Stimulated activated CD4-positive, alpha-beta T cell treated with anti-CD3 and anti-CD28 coated beads, TNF-alpha, amount 100 ng/mL, for 4 hours (primary cell): Measurements from ENCODE around the gene ADAT2.
"Not testable (repeated sequence)": the region's sequence is repeated elsewhere in the genome, so short reads cannot be mapped to it uniquely, and the experiment has no call there.

Source experiments
- DNase-seq, 3 experiments: peaks; one replicate each; pipeline ENCODE4 v3.0.0-alpha.2; 2020; ENCODE audit warnings: low read depth in 3 of 3

Gene ADAT2

DNA sequence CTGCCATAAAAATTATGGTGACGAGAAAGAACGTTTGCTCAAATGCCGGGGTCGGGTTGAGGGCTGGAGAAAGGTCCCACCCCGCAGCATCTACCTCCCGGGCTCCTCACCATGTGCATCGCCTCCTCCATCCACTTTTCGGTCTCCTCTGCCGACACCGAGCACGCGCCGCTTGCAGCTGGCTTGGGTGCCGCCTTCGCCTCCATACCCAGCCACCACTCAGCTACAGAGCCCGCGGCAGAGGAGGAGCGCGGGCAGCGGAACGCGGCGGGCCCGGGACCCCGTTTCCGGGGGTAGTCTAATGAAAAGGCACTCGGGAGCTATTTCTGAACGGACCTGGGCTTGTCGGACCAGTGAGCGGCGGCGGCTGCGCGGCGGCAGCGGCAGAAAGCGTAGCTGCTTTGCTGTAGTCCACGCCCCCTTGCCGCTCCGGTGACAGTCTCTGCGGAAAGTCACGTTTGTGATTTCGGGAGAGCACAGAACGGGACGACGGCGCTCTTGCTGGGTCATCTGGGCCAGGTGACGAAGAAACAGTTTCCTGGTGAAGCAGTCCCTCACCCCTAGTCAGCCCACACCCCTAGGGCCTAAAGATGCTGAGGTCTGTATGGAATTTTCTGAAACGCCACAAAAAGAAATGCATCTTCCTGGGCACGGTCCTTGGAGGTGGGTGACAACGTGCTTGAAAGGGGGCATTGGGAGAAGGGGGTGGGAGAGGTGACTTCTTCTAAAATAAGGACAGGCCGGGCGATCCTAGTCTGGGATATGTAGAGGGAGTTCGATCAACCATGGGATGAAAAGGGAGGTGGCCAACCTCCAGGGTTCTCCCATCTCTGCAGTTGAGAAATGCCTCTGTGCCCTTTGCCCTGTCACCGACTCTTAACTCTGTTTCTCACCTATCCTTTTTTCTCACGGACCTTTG, at the start of gene ADAT2, which contains the start of gene PEX3:
Gene ADAT2 (minus strand): TSS at position 243 of the 919 bp plus-strand sequence. CDS start 37 bp downstream, at position 206.
Gene PEX3 (plus strand): TSS at position 353 of the 919 bp plus-strand sequence. CDS start 238 bp downstream, at position 591.
- peak; percentile 82 to 90 (median 88) for DNase-seq

DNA sequence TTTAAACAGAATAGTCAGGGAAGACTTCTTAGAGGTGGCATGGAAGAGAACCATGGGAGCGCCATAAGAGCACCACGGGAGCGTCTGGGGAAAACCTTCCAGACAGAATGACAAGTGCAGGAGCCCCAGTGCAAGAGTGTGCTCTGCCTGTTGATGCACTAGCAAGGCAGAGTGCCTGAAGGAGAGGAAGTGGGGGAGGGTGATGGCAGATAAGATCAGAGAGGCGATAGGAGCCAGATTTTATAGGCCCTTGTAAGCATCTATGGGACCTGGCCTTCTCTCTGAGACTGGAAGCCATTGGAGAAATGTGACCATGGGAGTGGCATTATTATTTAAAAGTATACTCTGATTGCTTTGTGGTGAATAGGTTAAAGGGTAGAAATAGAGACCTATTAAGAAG, 47.9 kb upstream of the ADAT2 start:
- DNase-seq = no peak

DNA sequence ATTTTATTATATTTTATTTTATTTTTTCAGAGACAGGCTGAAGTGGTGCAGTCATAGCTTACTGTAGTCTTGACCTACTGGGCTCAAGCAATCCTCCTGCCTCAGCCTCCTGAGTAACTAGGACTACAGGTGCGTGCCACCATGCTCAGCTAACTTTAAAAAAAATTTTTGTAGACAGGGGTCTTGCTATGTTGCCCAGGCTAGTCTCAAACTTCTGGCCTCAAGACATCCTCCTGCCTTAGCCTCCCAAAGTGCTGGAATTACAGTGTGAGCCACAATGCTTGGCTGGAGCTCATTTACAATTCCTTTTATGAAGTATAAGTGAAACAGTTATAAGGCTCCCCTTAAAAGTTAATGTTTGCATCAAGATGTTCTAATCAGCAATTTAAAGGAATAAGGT, 46.5 kb upstream of the ADAT2 start:
- no peak for DNase-seq

DNA sequence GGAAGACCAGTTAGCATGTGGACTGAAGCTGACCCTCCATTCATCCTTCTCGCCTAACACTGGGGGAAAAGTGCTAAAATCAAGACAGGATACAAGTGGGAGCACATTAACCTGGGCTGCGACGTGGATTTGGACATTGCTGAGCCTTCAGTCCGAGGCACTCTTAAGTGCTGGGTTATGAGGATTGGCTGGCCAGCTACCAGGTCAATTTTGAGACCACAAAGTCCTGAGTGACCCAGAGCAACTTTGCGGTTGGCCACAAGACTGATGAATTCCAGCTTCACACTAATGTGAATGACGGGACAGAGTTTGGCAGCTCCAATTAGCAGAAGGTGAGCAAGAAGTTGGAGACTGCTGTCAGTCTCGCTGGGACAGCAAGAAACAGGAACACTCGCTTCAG, 40.3 kb upstream of the ADAT2 start:
- no peak for DNase-seq

DNA sequence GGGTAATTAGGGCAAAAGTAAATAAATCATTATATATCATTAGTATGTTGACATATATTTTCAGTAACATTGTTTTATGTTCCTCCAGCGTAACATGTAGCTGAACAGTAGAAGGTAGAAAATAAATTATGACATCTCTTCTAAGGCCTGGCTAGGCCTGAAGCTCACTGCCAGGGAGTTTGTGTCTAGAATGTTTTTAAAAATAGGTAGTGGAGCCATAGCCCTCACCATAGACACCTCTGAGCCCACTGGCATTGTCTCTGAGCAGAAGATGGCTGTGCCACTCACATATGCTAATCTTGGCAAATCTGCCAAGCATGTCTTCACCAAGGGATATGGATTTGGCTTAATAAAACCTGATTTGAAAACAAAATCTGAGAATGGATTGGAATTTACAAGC, 39.7 kb upstream of the ADAT2 start:
- no peak for DNase-seq

DNA sequence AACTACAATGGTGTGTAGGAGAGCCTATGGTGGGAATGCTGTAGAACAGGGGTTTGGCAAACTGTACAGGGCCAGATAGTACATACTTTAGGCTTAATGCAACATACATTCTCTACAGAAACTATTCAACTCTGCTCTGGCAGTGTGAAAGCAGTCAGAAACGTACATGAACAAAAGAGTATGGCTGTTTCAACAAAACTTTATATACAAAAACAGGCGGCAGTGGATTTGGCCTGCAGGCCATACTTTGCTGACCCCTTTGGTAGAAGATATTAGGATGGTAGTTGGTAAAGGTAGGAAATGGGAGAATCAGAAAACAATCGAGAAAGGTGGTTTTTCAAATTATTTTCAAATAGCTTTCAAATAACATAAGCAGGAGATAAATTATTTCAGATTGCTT, 36.3 kb upstream of the ADAT2 start:
- no peak for DNase-seq

DNA sequence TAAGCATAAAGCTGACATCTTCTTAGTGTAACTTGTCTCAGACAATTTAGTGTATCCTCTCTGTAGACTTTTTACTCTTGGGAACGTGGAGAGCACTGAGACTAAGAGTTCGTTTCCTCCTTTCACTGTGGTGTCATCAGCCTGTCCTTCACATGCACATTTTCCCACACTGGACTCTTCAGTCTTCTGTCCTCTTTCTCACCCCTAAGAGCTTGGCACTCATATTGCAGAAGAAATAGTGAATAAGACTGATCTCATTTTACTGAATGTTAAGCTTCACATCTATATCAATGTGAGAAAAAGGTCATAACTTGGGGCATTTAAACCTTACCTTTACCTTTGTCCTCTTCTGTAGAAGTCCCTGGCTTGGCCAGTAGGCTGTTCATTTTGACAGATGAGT, 35.5 kb upstream of the ADAT2 start:
- no peak for DNase-seq

DNA sequence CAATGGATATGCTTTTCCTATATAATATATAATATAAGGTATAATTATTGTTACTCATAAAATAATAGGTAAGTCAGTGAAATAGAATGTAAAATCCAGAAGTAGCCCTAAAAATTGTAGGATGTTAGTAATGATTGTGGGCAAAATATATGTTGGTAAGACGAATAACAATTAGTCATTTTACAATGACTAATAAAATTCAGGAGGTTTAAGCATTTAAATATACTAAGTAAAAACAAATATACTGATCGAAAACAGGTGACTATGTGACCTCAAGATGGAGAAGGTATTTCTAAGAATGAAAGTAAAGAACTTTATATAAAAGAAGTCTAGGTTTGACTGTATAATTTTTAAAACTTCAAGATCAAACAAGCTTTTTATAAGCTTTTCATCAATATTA, 32.1 kb upstream of the ADAT2 start:
- DNase-seq = no peak

DNA sequence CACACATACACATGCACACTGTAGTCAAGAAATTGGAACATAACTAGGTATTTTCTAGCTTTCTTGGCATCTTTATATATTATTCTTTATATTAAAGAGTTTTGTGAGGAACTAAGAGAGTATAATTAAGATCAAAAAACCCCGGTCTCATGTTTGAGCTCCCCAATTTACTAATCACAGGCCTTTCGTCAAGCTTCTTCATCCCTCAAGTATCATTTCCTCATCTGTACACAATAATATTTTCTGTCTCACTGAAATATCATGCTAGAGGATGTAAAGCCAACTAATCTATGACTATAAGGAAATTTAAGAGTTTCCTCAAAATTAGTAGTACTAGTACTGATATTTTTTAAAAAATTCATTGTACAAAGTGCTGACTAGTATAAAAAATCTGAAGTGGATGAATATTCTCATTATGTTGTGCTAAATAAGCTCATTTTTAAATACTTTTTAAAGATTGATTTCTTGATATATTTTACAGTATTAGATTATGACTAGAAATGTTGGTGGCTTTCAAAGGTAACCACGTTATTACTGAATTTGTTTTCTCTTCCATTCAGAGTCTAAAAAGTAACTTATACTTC, 28.1 kb upstream of the ADAT2 start:
- DNase-seq = no peak

DNA sequence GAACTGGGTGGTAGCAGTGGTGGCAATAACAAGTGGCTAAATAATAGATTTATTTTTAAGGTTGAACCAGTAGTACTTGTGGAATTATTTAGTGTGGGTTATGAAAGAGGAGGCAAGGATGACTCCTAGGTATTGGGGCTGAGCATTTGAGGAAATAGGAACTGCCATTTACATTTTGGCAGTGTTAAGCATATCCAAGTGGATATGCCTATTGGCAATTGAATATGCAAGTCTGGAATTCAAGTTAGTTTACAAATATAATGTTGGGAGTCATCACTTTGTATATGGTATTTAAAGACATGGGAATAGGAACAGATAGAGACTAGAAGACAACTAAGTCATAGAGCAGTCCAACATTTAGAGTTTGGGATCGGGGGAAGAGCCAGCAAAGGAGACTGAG, 26.1 kb upstream of the ADAT2 start:
- DNase-seq = no peak

DNA sequence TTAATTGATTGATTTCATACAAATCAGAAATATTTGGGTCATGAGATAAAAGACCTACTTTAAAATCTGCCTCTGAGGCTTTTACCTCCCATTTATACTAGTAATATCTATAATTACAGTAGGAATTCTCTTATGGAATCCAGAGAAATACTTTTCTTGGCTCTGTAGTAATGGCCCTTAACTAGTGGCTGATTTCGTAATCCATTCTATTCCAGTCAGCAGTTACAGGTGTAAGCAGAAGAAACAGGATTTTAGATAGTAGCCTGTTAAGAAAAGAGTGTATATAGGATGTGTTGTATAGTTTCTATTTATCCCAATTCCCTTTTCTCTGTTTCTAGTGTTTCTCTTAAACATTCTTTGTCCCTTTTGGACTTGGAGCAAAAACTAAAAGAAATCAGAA, 21.3 kb upstream of the ADAT2 start:
- no peak for DNase-seq

DNA sequence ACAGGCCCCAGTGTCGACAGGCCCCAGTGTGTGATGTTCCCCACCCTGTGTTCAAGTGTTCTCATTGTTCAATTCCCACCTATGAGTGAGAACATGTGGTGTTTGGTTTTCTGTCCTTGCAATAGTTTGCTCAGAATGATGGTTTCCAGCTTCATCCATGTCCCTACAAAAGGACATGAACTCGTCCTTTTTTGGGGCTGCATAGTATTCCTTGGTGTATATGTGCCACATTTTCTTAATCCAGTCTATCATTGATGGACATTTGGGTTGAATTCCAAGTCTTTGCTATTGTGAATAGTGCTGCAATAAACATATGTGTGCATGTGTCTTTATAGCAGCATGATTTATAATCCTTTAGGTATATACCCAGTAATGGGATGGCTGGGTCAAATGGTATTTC, 18.3 kb upstream of the ADAT2 start:
- not testable (repeated sequence) for DNase-seq

DNA sequence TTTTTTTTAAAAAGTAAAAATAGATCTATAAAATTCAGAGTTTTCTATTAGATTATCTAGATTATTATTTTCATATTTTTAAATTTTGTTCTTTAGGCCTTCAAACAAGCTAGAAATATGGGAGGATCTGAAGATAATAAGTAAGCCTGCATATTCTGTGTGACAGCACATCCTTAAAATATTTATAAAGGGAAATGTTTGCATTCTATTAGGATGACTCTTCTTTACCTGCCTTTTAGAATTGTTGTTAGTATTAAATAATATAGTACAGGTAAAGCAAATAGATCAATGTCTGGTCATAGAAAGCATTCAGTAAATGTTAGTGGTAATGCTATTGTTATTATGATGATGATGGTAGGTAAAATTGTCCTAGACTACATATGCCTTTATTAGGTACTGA, 17.5 kb upstream of the ADAT2 start:
- no peak for DNase-seq

DNA sequence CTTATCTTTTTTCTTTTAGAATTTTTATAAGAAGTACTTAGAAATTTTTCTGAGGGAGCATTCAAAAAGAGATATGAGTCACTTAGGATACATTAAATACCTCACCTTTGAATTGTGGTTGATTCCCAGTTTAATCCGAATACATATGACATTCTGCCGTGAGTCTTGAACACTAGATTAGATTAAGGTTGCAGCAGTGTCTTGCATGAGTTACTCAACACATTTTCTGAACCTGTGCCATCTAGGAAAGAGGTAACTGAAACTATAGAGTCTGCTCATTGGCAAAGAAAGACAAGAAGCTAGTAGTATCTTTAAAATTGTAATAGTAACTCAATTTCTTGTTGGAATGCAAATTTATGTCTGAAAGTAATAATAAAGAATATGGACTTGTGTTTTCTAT, 15.1 kb upstream of the ADAT2 start:
- no peak for DNase-seq

DNA sequence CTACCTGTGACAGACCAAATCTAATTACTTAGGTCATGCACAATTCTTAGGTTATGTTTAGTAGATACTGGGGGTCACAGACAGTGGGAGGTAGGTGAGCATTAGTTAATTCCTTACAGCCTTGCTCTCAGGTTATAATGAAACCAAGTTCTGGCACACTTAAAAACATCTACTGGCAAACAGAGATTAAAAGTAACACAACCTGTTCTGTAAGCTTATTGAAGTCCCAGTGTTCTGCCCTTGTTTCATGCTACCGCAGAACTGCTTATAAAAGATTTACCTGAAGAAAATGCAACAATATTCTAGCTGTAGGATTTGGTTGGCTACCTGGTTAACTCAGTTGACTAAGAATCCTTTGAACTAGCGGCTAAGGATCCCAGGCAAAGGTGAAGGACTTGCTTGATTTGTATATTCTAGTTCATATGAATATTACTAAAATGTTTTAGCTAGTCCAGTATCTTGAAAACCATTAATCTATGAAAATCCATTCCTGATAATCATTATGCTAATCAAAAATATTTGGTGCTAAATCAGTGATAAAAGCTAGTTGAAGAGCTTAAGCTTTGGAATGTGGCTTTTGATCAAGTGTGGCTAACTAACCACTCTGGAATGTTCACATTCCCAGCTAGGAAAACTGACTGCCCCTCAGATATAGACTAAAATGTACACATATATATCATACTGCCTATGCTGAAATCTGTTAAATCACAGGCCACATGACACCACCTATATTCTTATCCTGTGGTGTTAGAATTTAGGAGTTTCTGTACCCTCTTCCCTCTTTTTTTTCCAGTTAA, 7.3 kb upstream of the ADAT2 start:
- no peak for DNase-seq

DNA sequence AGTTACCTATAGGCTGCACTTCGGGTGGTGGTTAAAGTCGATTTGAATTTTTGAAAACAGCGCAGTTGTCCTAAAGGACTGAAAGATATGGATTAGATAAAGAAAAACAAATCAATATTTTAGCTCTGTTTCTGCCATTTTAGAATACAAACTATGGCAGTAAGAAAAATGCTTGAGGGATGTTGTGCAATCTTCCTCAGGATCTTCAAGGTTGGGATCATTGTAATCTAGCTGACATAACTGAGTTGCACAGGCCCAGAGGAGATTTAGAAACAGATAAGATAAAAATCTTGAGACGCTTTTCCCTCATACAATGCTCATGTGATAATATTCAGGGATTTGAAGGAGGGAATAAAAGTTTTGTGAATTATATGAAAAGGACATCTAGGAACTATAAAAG, 1.0 kb upstream of the ADAT2 start:
- no peak for DNase-seq

DNA sequence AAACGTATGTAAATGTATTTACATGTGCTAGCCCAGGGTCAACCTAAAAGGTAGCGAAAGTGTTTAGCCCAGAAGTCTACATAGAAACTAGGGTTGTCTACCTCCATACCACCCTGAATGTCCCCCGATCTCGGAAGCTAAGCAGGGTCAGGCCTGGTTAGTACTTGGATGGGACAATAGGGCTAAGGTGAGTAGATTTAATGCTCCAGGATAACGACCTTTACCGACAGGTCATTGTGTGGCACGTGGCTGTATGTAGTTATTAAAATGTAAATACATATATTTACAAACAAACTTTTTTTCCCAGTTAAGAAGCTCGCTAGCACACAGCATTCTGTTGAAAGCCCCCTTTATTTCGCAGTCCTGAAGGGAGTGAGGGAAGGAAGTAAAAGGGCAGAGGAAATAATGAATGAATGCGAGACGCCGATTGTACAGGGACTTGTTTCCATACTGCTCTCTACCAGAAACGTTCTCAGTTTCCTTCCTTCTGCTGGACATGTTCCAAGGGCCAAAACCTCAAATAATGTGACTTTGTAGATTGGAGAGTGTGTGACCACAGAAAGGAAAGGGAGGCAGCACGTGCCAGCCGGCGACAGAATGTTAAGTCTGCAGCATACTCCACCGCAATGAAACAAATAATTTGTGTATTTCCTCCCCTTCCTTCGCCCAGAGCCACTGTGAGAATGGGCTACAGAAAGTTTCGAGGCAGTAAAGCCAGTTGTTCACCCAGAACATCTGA, 612 bp downstream of the ADAT2 start:
- no peak for DNase-seq

DNA sequence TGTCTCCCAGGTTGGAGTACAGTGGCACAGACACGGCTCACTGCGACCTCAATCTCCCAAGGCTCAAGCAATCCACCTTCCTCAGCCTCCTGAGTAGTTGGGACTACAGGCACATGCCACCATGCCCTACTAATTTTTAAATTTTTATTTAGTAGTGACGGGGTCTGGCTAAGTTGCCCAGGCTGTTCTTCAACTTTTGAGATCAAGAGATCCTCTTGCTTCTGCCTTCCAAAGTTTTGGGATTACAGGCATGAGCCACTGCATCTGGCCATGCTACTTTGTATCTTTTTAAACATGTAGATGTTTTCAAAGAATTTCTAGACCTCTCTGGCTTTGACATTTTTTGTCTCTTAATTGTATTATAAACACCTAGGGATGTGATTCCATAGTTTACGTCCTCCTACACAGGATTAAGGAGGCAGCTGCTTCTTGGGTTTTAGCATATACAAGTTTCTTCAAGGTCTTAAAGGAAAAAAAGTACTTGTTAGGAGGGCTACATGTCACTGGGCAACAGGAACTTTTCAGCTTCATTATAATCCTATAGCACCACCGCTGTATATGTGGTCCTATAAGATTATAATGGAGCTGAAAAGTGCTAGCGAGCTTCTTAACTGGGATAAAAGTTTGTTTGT, 1.3 kb downstream of the ADAT2 start:
- DNase-seq = no peak

DNA sequence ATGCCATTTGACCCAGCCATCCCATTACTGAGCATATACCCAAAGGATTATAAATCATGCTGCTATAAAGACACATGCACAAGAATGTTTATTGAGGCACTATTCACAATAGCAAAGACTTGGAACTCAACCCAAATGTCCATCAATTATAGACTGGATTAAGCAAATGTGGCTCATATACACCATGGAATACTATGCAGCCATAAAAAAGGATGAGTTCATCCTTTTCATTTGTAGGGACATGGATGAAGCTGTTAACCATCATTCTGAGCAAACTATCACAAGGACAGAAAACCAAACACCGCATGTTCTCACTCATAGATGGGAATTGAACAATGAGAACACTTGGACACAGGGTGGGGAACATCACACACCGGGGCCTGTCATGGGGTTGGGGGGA, 2.6 kb downstream of the ADAT2 start:
- not testable (repeated sequence) for DNase-seq

DNA sequence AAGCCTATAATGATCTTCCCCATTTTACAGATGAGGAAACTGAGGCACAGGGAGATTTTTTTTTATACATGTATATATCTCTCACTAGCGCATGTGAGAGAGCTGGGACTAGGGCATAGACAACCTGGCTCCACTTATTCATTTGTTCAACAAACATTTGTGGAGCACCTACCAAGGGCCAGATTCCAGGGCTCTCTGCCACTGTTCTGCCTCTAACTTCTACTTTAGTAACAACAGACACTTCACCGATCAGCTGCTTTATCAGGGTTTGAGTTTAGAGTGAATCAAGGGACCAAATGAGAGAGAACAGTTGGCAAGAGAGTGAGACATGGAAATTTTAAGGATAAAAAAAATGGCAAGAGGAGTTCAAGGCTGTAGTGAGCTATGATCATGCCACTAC, 7.4 kb downstream of the ADAT2 start:
- no peak for DNase-seq
